ENCODE data around the gene DCAF12. TPM values are rescaled to one million over a fixed set of nuclear protein-coding genes. Genes with fewer than 3 reads are reported as not detected.

The DCAF12 gene
- total RNA-seq, 2 experiments from 2014 or later, result 31.7 to 70.5 TPM

DNA sequence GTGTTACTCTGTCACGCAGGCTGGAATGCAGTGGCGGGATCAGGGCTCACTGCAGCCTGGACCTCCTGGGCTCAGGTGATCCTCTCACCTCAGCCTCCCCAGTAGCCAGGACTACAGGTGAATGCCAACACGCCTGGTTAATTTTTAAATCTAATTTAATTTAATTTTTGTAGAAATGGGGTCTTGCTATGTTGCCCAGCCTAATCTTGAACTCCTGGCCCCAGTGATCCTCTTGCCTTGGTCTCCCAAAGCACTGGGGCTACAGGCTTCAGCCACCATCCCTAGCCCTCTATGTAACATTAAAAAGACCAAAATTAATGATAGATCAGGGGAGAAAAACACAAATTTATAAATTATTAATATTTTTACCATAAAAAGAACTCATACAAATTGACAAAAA lies 66.5 kb downstream of the DCAF12 start:
- Histone ChIP-seq H3K27ac (ENCODE audit: low read depth, low read length, poor library complexity, severe bottlenecking) (no peak overlapping the region), H3K4me3 (ENCODE audit: low read depth, low read length, poor library complexity, severe bottlenecking) (no peak overlapping the region), H3K4me1 (ENCODE audit: insufficient read depth, low read length, poor library complexity, severe bottlenecking) (no peaks in the 10 kb centered on the region), H3K36me3 (ENCODE audit: insufficient read depth, low read length) (no peaks in the 10 kb centered on the region), H3K4me2 (ENCODE audit: low read length) (no peak overlapping the region), H3K9me3 (ENCODE audit: low read length) (no peaks in the 10 kb centered on the region), H4K20me1 (ENCODE audit: insufficient read depth, low read length) (no peaks in the 10 kb centered on the region), H2AFZ (ENCODE audit: low read length) (no peak overlapping the region), H3K9me2 (ENCODE audit: insufficient read depth, low read length) (no peaks in the 10 kb centered on the region), H3K79me2 (ENCODE audit: insufficient read depth, low read depth, low read length) (no peaks in the 10 kb centered on the region)
- POLR2A ChIA-PET, result no interaction called here
- CTCF ChIA-PET (ENCODE audit: unreplicated experiment), result no interaction called here
- intact Hi-C loops (cut with micrococcal nuclease; ENCODE audit: unreplicated experiment), result no loop called here
- TF ChIP-seq CTCF (conservative IDR thresholded peaks at IDR 0.05; ENCODE audit: low read length), result no peak
- TF ChIP-seq EZH2phosphoT487 (IDR thresholded peaks at IDR 0.05; ENCODE audit: borderline replicate concordance, low read depth, low read length), result no peak
- no TSS peak for BruUV-seq (replicated peaks)
- DNase-seq (ENCODE audit: low spot score), result no peak

DNA sequence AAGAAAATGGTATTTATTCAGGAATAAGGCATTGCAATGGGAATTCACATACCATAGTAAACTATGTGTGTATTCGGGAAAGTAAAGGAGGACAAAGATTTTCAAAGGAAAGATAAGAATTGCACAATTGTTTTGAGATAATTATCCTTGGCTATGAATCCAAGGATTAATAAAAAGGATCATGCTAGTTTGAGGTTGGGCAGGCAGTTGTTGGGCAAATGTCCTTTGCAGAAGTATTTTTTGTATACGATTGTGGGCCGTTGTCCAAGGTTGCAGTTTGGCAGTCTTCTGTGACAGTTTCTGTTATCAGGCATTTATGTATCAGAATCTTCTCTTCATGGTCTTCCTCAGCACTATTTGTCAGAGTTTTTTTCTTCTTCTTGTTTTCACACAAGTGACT lies 67.2 kb downstream of the DCAF12 start:
- POLR2A ChIA-PET, result no interaction called here

More for the DNA sequence above, 67.2 kb downstream of the DCAF12 start:
- Histone ChIP-seq H3K9me2 (ENCODE audit: insufficient read depth, low read length) (no peaks in the 10 kb centered on the region), H3K36me3 (ENCODE audit: insufficient read depth, low read length) (no peaks in the 10 kb centered on the region), H3K79me2 (ENCODE audit: insufficient read depth, low read depth, low read length) (no peaks in the 10 kb centered on the region), H3K9me3 (ENCODE audit: low read length) (no peaks in the 10 kb centered on the region), H3K4me1 (ENCODE audit: insufficient read depth, low read length, poor library complexity, severe bottlenecking) (no peaks in the 10 kb centered on the region), H3K27ac (ENCODE audit: low read depth, low read length, poor library complexity, severe bottlenecking) (no peak overlapping the region), H2AFZ (ENCODE audit: low read length) (no peak overlapping the region), H3K4me3 (ENCODE audit: low read depth, low read length, poor library complexity, severe bottlenecking) (no peak overlapping the region), H4K20me1 (ENCODE audit: insufficient read depth, low read length) (no peaks in the 10 kb centered on the region), H3K4me2 (ENCODE audit: low read length) (no peak overlapping the region)
- DNase-seq (ENCODE audit: low spot score), result no peak
- CTCF ChIA-PET (ENCODE audit: unreplicated experiment), result no interaction called here
- intact Hi-C loops (cut with micrococcal nuclease; ENCODE audit: unreplicated experiment), result no loop called here
- TF ChIP-seq CTCF (conservative IDR thresholded peaks at IDR 0.05; ENCODE audit: low read length), result no peak
- TF ChIP-seq EZH2phosphoT487 (IDR thresholded peaks at IDR 0.05; ENCODE audit: borderline replicate concordance, low read depth, low read length), result no peak
- no TSS peak for BruUV-seq (replicated peaks)
